Nephron (organoid): ENCODE results near the gene VSIG10.
A peak's percentile ranks its signal among the peaks of the same experiment; 100 is the strongest.
"Not testable (repeated sequence)": the region's sequence is repeated elsewhere in the genome, so short reads cannot be mapped to it uniquely, and the experiment has no call there.

ENCODE experiments used
- H3K27ac Mint-ChIP-seq, 3 experiments: 2 replicates each; pipeline ENCODE4 v1.8.0; 2020; ENCODE audit warnings: mixed read lengths in 3 of 3, mild to moderate bottlenecking in 2 of 3, moderate library complexity in 1 of 3
- H3K27me3 Mint-ChIP-seq: 2 replicates; pipeline ENCODE4 v1.8.0; 2021; ENCODE audit warnings: low read depth, mild to moderate bottlenecking, moderate library complexity, mixed read lengths
- H3K36me3 Mint-ChIP-seq: 2 replicates; pipeline ENCODE4 v1.8.0; 2020; ENCODE audit warnings: low read depth, mixed read lengths
- H3K4me1 Mint-ChIP-seq: 2 replicates; pipeline ENCODE4 v1.8.0; 2020; ENCODE audit warnings: mixed read lengths
- H3K4me3 Mint-ChIP-seq, 3 experiments: 2 replicates each; pipeline ENCODE4 v1.8.0; 2020; ENCODE audit warnings: mild to moderate bottlenecking in 3 of 3, mixed read lengths in 3 of 3, moderate library complexity in 2 of 3
- H3K9me3 Mint-ChIP-seq: 2 replicates; pipeline ENCODE4 v1.8.0; 2020; ENCODE audit warnings: mixed read lengths
- CTCF ChIP-seq, 3 experiments: fragments of 200-600 bp; sonication (generic); IDR thresholded peaks; one replicate each; pipeline ENCODE4 v1.5.0; 2021; ENCODE audit warnings: antibody characterized with exemption in 3 of 3; ENCODE audit not compliant: unreplicated experiment in 3 of 3

Gene VSIG10

GRCh38 chr12:118135788-118136558 lies 32.2 kb upstream of the VSIG10 start, which contains the start of gene PEBP1:
PEBP1 (plus strand) TSS chr12:118136124; CDS start chr12:118136210, 86 bp downstream.
- no peak for TF ChIP-seq CTCF (IDR thresholded peaks at IDR 0.05; ENCODE audit: unreplicated experiment in 3 of 3)
- peak within 1 kb of the TSS; percentile 98 for H3K4me3 Mint-ChIP-seq
- H3K9me3 Mint-ChIP-seq, result no peaks in the 10 kb centered on the region
- peaks cover 16% of the 10 kb centered on the region for H3K4me1 Mint-ChIP-seq
- no peaks in the 10 kb centered on the region for H3K27me3 Mint-ChIP-seq
- H3K36me3 Mint-ChIP-seq, result peaks cover 23% of the 10 kb centered on the region
- peak within 1 kb of the TSS; percentile 73 to 93 (median 89) for H3K27ac Mint-ChIP-seq

- H3K27ac Mint-ChIP-seq, H3K9me3 Mint-ChIP-seq, H3K4me3 Mint-ChIP-seq, H3K27me3 Mint-ChIP-seq, H3K36me3 Mint-ChIP-seq, H3K4me1 Mint-ChIP-seq: not testable (repeated sequence)
These were observed 25.6 kb upstream of the VSIG10 start for GRCh38 chr12:118129436-118129835.

DNA sequence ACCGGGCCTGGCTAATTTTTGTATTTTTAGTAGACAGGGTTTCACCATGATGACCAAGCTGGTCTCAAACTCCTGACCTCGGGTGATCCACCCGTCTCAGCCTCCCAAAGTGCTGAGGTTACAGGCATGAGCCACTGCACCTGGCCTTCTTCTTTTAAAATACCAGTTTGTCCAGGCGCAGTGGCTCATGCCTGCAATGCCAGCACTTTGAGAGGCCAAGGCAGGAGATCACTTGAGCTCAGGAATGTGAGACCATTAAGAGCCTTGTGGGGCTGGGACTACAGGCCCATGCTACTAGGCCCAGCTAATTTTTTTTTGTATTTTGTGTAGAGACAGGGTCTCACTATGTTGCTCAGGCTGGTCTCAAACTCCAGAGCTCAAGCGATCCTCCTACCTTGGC lies 24.1 kb upstream of the VSIG10 start:
- Mint-ChIP-seq H3K36me3 (peaks cover 3% of the 10 kb centered on the region), H3K4me3 (no peak overlapping the region), H3K9me3 (peaks cover 5% of the 10 kb centered on the region), H3K27ac (no peak overlapping the region), H3K4me1 (peaks cover 5% of the 10 kb centered on the region), H3K27me3 (no peaks in the 10 kb centered on the region)
- TF ChIP-seq CTCF (IDR thresholded peaks at IDR 0.05; ENCODE audit: unreplicated experiment in 3 of 3), result no peak

DNA sequence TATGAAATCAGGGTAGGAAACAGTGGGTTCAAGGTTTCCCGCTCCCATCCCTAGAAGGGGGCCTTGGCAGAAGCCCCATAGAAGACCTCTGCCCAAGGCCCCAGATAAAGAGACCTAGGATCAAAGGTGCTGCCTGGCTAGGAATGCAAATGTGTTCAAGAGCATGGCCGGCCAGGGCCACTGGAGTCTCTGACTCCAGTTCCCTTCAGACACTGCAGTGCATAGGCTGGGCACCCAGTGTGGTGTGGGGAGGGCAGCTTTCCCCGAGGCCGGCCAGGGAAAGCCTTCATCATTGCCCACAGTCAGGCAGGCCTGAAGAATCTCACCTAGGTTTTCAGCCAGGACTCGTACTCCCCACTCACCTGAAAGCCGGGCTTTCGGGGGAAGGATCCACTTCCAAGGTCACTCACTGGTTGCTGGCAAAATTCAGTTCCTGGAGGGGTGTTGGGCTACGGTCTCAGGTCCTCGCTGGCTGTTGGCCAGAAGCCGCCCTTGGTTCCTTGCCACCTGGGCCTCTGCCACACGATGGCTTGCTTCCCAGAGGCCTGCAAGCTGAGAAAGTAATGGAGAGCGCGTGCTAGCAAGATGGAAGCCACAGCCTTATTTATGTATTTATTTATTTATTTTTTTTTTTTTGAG lies 22.4 kb upstream of the VSIG10 start:
- peaks cover 5% of the 10 kb centered on the region for H3K9me3 Mint-ChIP-seq
- no peak overlapping the region for H3K4me3 Mint-ChIP-seq

DNA sequence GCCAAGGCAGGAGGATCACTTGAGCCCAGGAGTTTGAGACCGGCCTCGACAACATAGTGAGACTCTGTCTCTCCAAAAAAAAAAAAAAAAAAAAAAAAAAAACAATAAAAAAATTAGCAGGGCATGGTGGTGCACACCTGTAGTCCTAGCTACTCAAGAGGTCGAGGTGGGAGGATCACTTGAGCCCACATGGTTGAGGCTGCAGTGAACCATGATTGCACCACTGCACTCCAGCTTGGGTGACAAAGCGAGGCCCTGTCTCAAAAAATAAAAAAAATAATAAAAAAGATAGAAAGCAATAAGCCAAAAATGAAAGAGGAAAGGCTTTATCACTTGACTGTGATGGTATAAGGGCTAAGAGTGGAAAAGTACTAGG lies 21.9 kb upstream of the VSIG10 start:
- no peak for TF ChIP-seq CTCF (IDR thresholded peaks at IDR 0.05; ENCODE audit: unreplicated experiment in 3 of 3)
- Mint-ChIP-seq H3K4me3 (no peak overlapping the region), H3K9me3 (peaks cover 5% of the 10 kb centered on the region), H3K36me3 (peaks cover 3% of the 10 kb centered on the region), H3K27me3 (no peaks in the 10 kb centered on the region), H3K4me1 (no peaks in the 10 kb centered on the region), H3K27ac (no peak overlapping the region)

More for the DNA sequence above, 22.4 kb upstream of the VSIG10 start:
- Mint-ChIP-seq H3K36me3 (peaks cover 3% of the 10 kb centered on the region), H3K27me3 (no peaks in the 10 kb centered on the region), H3K27ac (no peak overlapping the region), H3K4me1 (no peaks in the 10 kb centered on the region)
- TF ChIP-seq CTCF (IDR thresholded peaks at IDR 0.05; ENCODE audit: unreplicated experiment in 3 of 3), result no peak

GRCh38 chr12:118124333-118124874 lies 20.6 kb upstream of the VSIG10 start:
- TF ChIP-seq CTCF (IDR thresholded peaks at IDR 0.05; ENCODE audit: unreplicated experiment in 3 of 3), result no peak
- H3K4me3 Mint-ChIP-seq, result no peak overlapping the region
- H3K9me3 Mint-ChIP-seq, result peaks cover 5% of the 10 kb centered on the region
- no peaks in the 10 kb centered on the region for H3K27me3 Mint-ChIP-seq
- H3K27ac Mint-ChIP-seq, result no peak overlapping the region
- peaks cover 3% of the 10 kb centered on the region for H3K36me3 Mint-ChIP-seq
- no peaks in the 10 kb centered on the region for H3K4me1 Mint-ChIP-seq
